GM21717 (cell line): ENCODE data around the gene GCN1.
A peak's percentile ranks its signal among the peaks of the same experiment; 100 is the strongest.
"Not testable (repeated sequence)": the region's sequence is repeated elsewhere in the genome, so short reads cannot be mapped to it uniquely, and the experiment has no call there.

Experiments used
- ATAC-seq: cut with Tn5 transposase; IDR thresholded peaks from one replicate; pipeline ENCODE4 v1.9.1; 2021; ENCODE audit warnings: mild to moderate bottlenecking, moderate library complexity; ENCODE audit not compliant: unreplicated experiment

Gene GCN1, protein sequence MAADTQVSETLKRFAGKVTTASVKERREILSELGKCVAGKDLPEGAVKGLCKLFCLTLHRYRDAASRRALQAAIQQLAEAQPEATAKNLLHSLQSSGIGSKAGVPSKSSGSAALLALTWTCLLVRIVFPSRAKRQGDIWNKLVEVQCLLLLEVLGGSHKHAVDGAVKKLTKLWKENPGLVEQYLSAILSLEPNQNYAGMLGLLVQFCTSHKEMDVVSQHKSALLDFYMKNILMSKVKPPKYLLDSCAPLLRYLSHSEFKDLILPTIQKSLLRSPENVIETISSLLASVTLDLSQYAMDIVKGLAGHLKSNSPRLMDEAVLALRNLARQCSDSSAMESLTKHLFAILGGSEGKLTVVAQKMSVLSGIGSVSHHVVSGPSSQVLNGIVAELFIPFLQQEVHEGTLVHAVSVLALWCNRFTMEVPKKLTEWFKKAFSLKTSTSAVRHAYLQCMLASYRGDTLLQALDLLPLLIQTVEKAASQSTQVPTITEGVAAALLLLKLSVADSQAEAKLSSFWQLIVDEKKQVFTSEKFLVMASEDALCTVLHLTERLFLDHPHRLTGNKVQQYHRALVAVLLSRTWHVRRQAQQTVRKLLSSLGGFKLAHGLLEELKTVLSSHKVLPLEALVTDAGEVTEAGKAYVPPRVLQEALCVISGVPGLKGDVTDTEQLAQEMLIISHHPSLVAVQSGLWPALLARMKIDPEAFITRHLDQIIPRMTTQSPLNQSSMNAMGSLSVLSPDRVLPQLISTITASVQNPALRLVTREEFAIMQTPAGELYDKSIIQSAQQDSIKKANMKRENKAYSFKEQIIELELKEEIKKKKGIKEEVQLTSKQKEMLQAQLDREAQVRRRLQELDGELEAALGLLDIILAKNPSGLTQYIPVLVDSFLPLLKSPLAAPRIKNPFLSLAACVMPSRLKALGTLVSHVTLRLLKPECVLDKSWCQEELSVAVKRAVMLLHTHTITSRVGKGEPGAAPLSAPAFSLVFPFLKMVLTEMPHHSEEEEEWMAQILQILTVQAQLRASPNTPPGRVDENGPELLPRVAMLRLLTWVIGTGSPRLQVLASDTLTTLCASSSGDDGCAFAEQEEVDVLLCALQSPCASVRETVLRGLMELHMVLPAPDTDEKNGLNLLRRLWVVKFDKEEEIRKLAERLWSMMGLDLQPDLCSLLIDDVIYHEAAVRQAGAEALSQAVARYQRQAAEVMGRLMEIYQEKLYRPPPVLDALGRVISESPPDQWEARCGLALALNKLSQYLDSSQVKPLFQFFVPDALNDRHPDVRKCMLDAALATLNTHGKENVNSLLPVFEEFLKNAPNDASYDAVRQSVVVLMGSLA (N-terminal part only)

DNA sequence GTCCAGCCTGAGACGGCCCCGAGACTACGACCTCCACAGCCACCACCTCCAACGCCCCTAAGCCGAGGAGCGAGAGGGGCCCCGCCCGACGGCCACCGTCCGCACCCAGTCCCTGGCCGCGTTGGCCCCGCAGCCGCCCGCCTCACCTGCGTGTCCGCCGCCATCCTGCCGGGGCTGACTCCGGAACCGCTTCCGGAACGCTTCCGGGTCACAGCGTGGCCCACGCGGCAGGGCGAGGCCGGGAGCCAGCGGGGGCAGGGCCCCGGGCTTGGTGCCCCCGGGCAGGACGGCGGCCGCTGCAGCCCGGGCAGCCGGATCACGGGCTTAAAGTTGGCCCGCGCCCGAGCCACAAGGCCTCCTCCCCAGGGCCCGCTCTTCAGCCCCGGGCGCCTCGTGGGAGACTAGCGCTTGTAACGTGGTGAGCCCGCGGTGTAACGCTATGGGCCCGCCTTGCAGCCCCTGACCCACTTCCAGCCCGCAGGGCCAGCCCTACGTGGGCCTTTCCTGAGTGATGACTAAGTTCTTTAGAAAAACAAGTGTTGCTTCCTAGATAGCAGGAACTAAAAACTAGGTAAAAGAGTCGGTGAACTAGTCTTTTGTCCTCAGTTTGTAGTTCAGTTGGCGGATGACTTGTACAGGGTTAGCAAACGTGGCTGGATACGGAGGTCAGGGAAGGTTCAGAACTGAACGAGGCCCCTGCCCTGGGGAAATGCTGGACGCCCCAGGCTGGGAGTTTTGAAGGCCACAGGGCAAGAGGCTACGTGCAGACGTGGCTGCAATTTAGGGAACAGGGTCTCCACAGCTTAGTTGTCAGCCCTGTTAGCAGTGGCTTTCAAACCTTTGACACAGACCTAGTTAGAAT is at the start of gene GCN1:
TSS of gene GCN1 (minus strand) at position 182 of the 862 bp plus-strand sequence. CDS start at position 164, 18 bp downstream.
- ATAC-seq, result peak; percentile 54

DNA sequence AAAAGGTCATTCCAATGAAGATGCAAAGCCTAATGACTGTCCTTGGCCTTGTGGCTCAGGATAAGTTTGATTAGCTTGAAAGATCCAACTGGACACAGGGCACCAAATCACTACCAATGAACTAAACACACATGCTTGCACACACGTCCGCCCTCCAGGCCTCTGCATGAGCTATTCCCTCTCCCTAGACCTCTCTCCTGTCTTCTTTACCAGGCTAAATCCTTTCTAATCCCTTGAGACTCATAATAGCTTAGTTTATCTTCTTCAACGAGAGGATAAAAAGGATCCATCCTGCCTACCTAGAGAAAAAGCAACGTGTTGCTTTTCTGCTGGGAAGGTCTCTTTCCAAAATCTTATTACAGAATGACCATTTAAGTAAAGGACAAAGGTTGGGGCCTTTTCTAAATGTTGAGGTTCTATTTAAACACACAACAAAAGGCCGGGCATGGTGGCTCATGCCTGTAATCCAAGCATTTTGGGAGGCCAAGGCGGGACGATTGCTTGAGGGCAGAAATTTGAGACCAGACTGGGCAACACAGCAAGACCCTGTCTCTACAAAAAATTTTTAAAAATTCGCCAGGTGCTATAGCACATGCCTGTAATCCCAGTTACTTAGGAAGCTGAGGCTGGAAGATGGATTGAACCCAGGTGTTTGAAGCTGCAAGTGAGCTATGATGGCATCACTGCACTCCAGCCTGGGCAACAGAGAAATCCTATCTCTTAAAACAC is 48.6 kb upstream of the GCN1 start:
- no peak for ATAC-seq

DNA sequence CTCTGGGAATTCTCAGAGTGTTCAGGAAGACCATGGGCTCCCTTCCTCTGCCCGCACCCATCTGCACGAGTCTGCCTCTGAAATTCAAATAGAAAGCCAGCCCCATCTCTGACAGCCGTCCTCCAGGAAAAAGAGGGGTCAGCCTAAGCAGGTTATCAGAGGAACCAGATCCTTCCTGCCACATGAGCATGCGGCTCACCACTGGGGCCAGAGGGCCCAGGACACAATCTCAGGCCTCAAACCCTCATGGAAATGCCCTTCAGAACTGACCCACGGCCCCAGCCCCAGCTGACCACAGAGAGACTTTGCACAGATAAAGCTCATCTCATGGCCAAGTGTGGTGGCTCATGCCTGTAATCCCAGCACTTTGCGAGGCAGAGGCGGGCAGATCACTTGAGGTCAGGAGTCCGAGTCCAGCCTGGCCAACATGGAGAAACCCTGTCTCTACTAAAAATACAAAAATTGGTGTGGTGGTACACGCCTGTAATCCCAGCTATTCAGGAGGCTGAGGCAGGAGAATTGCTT is 47.8 kb upstream of the GCN1 start:
- ATAC-seq, result no peak

DNA sequence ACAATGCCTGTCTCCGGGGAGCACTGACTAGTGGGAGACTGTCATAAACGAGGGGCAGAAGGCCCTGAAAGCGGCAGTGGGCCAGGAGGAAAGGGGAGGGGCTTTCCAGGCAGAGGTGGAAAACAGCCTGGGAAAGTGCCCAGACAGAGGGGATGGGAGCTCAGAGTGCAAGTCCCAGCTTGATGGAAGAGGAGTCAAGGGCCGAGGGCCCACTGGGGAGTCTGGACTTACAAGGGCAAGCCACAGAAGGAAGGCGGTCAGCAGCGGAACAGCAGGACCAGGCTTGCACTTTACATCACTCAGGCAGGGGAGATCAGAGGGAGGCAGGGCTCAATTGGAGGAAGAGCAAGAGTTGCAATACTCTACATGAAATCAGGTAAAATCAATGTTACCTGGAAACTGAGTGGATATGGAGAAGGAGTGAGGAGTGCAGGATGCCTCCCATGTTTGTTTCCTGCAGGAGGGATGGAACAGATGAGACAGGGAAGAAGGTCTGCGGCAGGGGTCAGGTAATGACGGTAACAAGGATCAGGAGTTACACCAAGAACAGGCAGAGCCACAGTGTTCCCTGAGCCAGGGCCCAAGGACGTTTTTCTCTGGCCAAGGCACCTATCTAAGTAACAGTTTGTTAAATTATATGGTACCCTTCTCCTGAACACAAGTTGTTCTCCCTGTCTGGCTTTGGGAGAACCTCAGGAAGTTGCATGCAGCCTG is 47.2 kb upstream of the GCN1 start:
- no peak for ATAC-seq

DNA sequence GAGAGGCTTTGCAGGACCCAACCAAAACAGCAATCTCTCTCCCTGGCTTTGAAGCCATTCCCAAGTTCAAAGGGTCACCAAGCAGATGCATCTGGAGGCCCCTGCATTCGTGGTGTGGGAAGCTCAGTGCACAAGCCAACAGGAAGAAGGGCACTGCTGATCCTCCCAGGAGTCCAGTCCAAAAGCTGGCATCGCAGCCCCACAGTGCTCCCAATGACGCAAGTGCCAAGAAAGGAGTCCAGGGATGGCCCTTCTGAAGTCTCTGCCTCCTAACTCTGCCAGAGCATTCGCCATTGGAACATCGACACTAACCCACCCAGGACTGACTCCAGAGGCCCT is 45.9 kb upstream of the GCN1 start:
- ATAC-seq, result no peak

DNA sequence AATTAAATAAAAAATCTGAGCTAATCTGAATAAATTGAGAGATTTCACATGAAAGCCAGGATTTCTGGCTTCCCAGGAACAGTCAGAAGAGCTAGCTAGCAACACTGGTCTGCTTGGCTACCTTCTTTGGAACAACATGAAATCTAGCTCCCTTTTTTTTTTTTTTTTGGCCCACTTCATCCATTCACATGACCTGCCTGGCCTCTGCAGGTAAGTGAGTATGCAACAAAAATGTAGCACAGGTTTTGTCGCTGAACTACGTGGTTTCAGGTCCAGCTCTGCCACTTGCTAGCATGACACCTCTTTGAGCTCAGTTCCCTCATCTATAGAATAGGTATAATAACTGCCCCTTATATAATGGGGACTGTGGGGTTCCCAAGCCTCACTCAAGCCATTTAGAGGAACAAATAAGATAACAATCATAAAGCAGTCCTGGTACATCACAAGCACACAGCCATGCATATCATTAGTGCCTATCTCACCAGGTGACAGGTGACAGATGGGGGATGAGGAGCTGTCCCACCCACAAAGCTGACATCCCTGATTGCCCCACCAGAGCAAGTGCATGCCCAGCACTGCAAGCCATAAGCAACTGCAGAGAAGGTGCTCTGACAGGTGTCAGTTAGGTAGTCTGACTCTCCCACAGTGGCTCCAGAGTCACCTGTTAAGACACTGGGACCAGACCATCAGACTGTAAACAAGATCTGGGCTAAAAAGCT is 45.4 kb upstream of the GCN1 start:
- ATAC-seq, result no peak

DNA sequence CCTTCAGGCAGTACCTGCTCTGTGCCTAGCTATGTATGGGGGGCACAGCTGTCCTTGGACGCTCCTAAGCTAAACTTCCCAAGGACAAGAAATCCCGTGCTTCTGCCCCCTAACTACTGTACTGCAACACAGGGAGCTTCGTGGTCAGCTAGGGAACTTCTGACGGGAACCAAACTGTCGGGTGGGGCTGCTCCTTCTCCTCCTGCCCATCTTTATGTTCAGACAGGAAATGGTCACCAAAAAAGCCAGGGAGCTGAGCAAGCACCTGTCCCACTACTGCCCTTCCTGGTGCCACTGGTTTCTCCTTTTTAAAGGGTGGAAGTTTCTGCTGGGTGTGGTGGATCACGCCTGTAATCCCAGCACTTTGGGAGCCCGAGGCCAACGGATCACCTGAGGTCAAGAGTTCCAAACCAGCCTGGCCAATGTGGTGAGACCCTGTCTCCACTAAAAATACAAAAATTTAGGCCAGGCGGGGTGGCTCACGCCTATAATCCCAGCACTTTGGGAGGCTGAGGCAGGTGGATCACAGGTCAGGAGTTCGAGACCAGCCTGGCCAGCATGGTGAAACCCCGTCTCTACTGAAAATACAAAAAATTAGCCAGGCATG is 44.4 kb upstream of the GCN1 start:
- no peak for ATAC-seq

DNA sequence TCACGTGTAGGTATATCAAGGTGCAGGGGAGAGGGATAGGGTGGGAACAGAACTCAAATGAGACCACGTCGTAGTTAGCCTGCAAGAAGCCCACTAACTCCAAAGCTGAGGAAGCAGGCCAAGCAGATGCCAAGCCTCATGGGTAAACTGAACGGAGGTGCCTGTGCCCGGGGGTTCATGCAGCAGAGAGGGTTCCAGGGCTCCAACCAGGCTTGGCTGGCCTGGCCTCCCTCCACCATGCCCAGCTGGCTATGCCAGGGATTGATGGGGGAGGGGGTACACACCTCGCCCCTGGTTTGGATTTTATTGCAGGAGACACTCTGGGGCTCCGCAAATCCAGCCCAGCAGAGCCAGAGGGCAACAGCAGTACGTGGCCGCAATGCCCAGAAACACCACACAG is 43.7 kb upstream of the GCN1 start:
- no peak for ATAC-seq

DNA sequence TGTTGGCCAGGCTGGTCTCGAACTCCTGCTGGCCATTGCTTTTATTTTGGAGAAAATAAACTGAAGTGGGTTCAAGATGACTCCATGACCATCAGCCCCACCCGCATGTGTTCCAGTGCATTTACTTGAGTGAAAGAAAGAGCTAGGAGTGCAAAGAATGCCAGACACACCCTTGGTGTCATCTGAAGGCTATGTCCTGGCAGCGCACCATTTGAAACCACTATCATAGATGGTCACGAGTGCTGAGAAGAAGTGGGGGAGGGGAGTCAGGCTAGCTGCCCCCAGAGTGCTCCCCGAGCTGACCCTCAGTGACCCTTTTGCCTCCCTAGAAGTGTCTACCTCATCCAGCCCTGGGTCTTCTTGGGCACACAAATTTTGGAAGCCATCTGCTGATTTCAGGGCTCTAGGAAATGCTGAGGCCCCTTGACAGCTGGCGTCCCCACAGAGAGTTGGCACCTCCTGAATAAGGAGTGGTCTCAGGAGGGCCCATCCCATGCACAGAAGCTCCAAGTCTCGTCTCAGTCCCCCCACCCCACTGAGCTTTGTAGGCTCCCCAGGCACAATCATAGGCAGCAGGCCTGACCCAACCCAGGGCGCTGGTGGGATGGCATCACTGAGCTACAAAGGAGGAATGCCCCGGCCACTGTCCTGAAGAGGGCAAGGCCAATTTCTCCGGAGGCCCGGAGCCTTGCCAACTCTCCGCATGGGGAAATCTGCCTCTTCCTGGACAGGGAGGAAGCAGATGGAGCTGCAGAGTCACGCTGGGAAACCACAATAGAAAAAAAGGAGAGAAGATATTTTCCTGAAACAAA is 43.1 kb upstream of the GCN1 start:
- ATAC-seq, result no peak

DNA sequence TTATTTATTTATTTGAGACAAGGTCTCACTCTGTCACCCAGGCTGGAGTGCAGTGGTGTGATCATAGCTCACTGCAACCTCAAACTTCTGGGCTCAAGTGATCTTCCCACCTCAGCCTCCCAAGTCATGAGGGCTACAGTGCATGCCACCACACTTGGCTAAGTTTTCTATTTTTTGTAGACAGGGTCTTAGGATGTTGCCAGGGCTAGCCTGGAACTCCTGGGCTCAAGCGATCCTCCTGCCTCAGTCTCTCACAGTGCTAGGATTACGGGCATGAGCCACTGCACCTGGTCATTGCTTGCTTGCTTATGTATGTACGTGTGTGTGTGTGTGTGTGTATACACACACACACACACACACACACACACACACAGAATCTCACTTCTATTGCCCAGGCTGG is 42.3 kb upstream of the GCN1 start:
- ATAC-seq, result not testable (repeated sequence)

DNA sequence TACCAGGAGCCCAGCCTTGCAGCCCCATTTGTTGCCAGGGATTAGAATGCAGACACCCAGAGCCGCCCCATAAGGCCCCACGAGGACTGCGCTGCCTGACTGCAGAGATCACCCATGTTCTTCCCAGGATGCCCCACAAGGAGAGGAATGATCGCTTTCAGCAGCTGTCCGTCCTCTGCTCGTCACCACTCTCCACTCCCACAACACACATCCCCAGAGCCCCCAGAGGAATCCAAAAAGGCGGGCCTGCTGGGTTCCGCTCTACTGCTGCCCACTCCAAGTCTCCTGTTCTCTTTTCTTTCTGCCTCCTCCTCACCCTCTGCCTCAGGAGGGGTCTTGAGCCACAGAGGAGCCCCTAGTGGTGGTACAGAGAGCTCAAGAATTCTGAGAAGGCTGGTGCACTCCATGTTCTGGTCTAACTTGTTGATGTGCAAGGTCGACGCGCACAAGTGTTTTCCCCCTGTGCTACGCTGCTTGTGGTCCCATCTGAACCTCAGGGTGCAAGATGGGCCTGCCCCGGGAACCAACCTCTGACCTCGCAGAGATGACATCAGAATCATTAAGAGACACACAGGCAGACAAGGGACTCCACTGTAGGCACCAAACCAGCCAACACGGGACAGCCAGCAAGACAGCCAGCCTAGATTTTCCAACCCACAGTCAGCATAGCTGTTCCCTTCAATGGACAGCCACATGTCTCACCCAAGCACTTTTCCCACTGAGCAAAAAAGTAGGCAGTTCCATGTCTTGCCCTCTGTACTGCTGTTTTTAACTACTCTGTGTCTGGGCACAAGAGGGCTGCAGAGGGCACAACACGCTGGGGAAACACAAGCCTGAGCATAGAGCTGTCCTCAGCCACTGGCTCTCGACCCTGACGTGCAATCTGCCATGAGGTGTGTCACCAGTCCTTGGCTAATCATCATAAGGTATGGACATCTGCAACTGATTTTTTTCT is 41.1 kb upstream of the GCN1 start:
- no peak for ATAC-seq

DNA sequence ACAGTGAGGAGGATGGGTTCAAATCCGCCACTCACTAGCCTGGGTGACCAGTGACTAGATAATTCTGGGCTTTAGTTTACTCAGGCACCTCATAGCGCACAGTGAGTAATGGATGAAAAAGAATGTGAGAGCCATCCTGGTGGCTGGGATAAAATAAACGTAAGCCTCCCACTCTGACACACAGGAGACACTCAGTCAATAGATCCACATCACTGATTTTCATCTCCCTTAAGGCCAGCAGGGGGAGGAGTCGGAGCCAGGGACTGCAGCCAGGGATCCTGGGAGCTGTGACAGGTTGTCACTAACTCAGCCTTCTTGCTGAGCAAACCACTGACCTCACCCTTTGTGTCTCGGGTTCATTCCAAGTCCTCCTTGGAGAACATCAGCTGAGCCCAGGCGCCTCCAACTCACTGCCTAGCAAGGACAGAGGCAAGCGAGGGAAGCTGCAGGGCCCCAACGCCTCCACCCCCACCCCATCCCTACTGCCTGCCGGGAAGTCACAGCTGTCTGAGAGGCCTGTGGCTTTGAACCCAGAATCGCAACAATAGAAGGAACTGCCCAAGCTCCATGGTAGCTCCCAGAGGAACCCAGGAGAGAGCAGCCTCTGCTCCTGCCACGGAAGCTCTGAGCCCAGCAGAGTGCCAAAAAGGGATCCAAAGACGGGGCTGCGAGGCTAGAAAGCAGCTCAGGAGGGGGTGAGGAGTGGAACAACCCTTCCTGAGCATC is 40.3 kb upstream of the GCN1 start:
- no peak for ATAC-seq

DNA sequence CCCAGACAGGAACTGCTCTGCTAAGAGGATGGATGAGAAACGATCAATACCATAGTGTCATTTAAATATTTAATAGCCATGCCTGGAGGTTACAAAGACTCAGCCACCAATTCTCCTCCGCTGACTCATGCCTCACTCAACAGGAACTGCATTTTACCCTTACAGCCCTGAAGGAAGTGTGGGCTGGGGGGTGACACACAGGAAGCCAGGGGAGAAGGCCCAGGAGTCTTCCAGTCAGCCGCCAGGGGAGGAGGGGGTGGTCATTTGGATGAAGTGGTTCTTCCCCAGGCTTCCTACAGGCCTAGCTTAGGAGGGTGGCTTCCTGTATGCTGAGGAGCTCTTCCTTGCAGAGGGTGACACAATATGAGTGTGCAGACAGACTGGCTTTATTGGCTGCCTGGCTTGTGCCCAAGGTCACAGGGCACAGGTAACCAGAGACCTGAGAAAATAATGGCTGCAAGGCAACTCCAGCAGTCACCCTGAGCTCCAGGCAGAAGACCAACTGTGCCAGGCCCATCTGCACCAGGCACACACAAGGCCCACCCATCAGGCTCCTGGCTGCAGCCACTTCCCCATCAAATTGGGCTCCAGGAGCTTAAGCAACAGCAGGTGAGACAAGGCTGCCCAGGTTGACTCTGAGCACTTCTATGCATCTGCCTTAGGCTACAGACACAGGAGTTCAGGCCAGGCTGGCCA is 36.9 kb upstream of the GCN1 start:
- ATAC-seq, result no peak

DNA sequence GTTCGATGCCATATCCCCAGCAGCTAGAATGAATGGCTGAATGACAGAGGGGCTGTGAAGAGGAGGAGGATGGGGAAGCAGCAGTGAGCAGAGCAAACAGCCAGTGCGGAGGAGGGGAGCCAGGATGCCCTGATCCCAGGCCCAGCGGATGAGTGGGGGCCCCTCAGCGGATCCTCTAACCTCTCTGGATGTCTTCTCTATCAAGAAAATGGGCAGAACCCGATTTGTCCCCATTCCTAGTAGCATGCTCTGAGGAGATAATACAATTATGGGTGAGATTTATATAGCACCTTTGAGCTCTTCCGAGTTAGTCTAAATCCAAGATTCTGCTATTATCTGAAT is 36.4 kb upstream of the GCN1 start:
- ATAC-seq, result no peak
